Small intestine (tissue), 7 donors: ENCODE results near the gene PRDM16. TPM values are rescaled to one million over a fixed set of nuclear protein-coding genes. Genes with fewer than 3 reads are reported as not detected.

Source experiments
- DNase-seq, 2 donors: peaks; one replicate each; pipeline versions ENCODE4 v3.0.0 to v3.0.0-alpha.2; 2013
- FAIRE-seq: peaks from 2 replicates; lab custom pipeline; 2012; peaks lifted over from hg19 to GRCh38; lab: Jason Lieb, UNC
- H3K27ac ChIP-seq, 3 donors: one replicate each; pipeline ENCODE4 v1.5.1; 2013; ENCODE audit warnings: low read length in 2 of 3, mild to moderate bottlenecking in 2 of 3, control low read depth in 1 of 3, inconsistent platforms in 1 of 3, low read depth in 1 of 3, moderate library complexity in 1 of 3
- H3K27me3 ChIP-seq, 3 donors: one replicate each; pipeline ENCODE4 v1.6.1; 2013; ENCODE audit warnings: low read length in 3 of 3, inconsistent platforms in 1 of 3; ENCODE audit not compliant: control insufficient read depth in 3 of 3, insufficient read depth in 3 of 3
- H3K36me3 ChIP-seq, 3 donors: one replicate each; pipeline ENCODE4 v1.6.1; 2013; ENCODE audit warnings: low read length in 3 of 3, inconsistent platforms in 1 of 3, low read depth in 1 of 3, mild to moderate bottlenecking in 1 of 3, moderate library complexity in 1 of 3; ENCODE audit not compliant: control insufficient read depth in 3 of 3, insufficient read depth in 2 of 3
- H3K4me1 ChIP-seq, 3 donors: one replicate each; pipeline ENCODE4 v1.6.1; 2013; ENCODE audit warnings: low read length in 2 of 3, inconsistent platforms in 1 of 3, low read depth in 1 of 3, mild to moderate bottlenecking in 1 of 3, moderate library complexity in 1 of 3; ENCODE audit not compliant: control insufficient read depth in 3 of 3, insufficient read depth in 2 of 3
- H3K4me3 ChIP-seq, 3 donors: one replicate each; pipeline ENCODE4 v1.5.1; 2013; ENCODE audit warnings: low read length in 3 of 3, control low read depth in 1 of 3, inconsistent platforms in 1 of 3, low read depth in 1 of 3, mild to moderate bottlenecking in 1 of 3, moderate library complexity in 1 of 3
- H3K9me3 ChIP-seq, 2 donors: one replicate each; pipeline ENCODE4 v1.6.1; 2013; ENCODE audit warnings: low read depth in 1 of 2, low read length in 1 of 2; ENCODE audit not compliant: control insufficient read depth in 2 of 2, insufficient read depth in 1 of 2
- WGBS, 3 donors: extraction: QIAGEN DNeasy Blood & Tissue Kit; methylation state at CpG; one replicate each; pipeline ENCODE4 v1.1.7; 2013; 5-methylcytosine and 5-hydroxymethylcytosine counted together
- polyA plus RNA-seq, 4 donors: library from polyadenylated mRNA; stranded (reverse) in 3 of 4; unstranded in 1 of 4; fragments of 200-250 nt in 3 of 4; fragments of 120-200 nt in 1 of 4; gene quantifications; one replicate each; pipeline versions ENCODE4 v1.2.1 to v1.2.3, GENCODE V29; 2013
- donor health status: healthy with polysubstance abuse.
- donor health status: control.
- donor health status: control.
- donor health status: Bipolar disorder and iron deficiency.
- donor health status: healthy.

The PRDM16 gene
- polyA plus RNA-seq, 4 donors: 5.4 to 11.4 (median 8.2) TPM

GRCh38 chr1:3426956-3427535 is 358.0 kb downstream of the PRDM16 start:
- Histone ChIP-seq H3K4me3 (no peak overlapping the region), H3K27me3 (no peaks in the 10 kb centered on the region), H3K4me1 (peaks cover 0 to 26% (median 0%) of the 10 kb centered on the region in 3 donors), H3K36me3 (peaks cover 0 to 73% (median 2%) of the 10 kb centered on the region in 3 donors), H3K9me3 (no peaks in the 10 kb centered on the region), H3K27ac (no peak overlapping the region)
- WGBS, 3 donors: 92 to 97% (median 93%) methylated on average over 20 of the region's 20 CpGs
- no peak for FAIRE-seq
- no peak for DNase-seq

- H3K4me3 ChIP-seq: no peak overlapping the region
- H3K27me3 ChIP-seq: no peaks in the 10 kb centered on the region
- 91 to 92% (median 92%) methylated on average over 39 to 43 of the region's 43 CpGs for WGBS, 3 donors
- DNase-seq (no peak), FAIRE-seq (no peak)
- H3K36me3 ChIP-seq: peaks cover 0 to 78% (median 2%) of the 10 kb centered on the region in 3 donors
- no peaks in the 10 kb centered on the region for H3K9me3 ChIP-seq
- peaks cover 0 to 16% (median 0%) of the 10 kb centered on the region in 3 donors for H3K4me1 ChIP-seq
- no peak overlapping the region for H3K27ac ChIP-seq
Observed at GRCh38 chr1:3427711-3428704, 359.0 kb downstream of the PRDM16 start.

- Histone ChIP-seq H3K4me1 (peaks cover 0 to 7% (median 0%) of the 10 kb centered on the region in 3 donors), H3K27me3 (no peaks in the 10 kb centered on the region), H3K9me3 (no peaks in the 10 kb centered on the region), H3K27ac (no peak overlapping the region), H3K4me3 (no peak overlapping the region), H3K36me3 (peaks cover 0 to 81% (median 2%) of the 10 kb centered on the region in 3 donors)
- no peak for DNase-seq
- 78 to 84% (median 82%) methylated on average over 9 of the region's 9 CpGs for WGBS, 3 donors
- FAIRE-seq: no peak
Observed at GRCh38 chr1:3428899-3429298, 359.9 kb downstream of the PRDM16 start.

- peaks cover 0 to 79% (median 2%) of the 10 kb centered on the region in 3 donors for H3K36me3 ChIP-seq
- H3K4me1 ChIP-seq: peaks cover 0 to 3% (median 0%) of the 10 kb centered on the region in 3 donors
- FAIRE-seq: no peak
- H3K4me3 ChIP-seq: no peak overlapping the region
- no peaks in the 10 kb centered on the region for H3K9me3 ChIP-seq
- WGBS, 3 donors: 77 to 84% (median 82%) methylated on average over 13 of the region's 13 CpGs
- H3K27ac ChIP-seq: no peak overlapping the region
- no peaks in the 10 kb centered on the region for H3K27me3 ChIP-seq
- DNase-seq: no peak
Observed at GRCh38 chr1:3429320-3429719, 360.3 kb downstream of the PRDM16 start.

- 87 to 90% (median 87%) methylated on average over 16 of the region's 16 CpGs for WGBS, 3 donors
- H3K4me1 ChIP-seq: no peaks in the 10 kb centered on the region
- peaks cover 0 to 81% (median 2%) of the 10 kb centered on the region in 3 donors for H3K36me3 ChIP-seq
- DNase-seq: no peak
- no peak overlapping the region for H3K27ac ChIP-seq
- FAIRE-seq: no peak
- no peaks in the 10 kb centered on the region for H3K9me3 ChIP-seq
- H3K27me3 ChIP-seq: no peaks in the 10 kb centered on the region
- no peak overlapping the region for H3K4me3 ChIP-seq
Observed at GRCh38 chr1:3429766-3430165, 360.8 kb downstream of the PRDM16 start.

GRCh38 chr1:3430406-3430805 is 361.4 kb downstream of the PRDM16 start:
- 86 to 93% (median 87%) methylated on average over 19 of the region's 19 CpGs for WGBS, 3 donors
- H3K4me1 ChIP-seq: no peaks in the 10 kb centered on the region
- H3K36me3 ChIP-seq: peaks cover 0 to 81% (median 2%) of the 10 kb centered on the region in 3 donors
- H3K9me3 ChIP-seq: no peaks in the 10 kb centered on the region
- H3K27me3 ChIP-seq: no peaks in the 10 kb centered on the region
- DNase-seq (no peak), FAIRE-seq (no peak)
- H3K4me3 ChIP-seq: no peak overlapping the region
- no peak overlapping the region for H3K27ac ChIP-seq

- DNase-seq (no peak), FAIRE-seq (no peak)
- H3K9me3 ChIP-seq: no peaks in the 10 kb centered on the region
- H3K27me3 ChIP-seq: no peaks in the 10 kb centered on the region
- H3K27ac ChIP-seq: no peak overlapping the region
- no peaks in the 10 kb centered on the region for H3K4me1 ChIP-seq
- no peak overlapping the region for H3K4me3 ChIP-seq
- 87 to 89% (median 88%) methylated on average over 22 of the region's 22 CpGs for WGBS, 3 donors
- H3K36me3 ChIP-seq: peaks cover 0 to 80% (median 1%) of the 10 kb centered on the region in 3 donors
Observed at GRCh38 chr1:3430820-3431219, 361.8 kb downstream of the PRDM16 start.

GRCh38 chr1:3431266-3431665 is 362.3 kb downstream of the PRDM16 start:
- DNase-seq: no peak
- no peak overlapping the region for H3K4me3 ChIP-seq
- no peaks in the 10 kb centered on the region for H3K4me1 ChIP-seq
- H3K27ac ChIP-seq: no peak overlapping the region
- no peaks in the 10 kb centered on the region for H3K27me3 ChIP-seq
- no peak for FAIRE-seq
- WGBS, 3 donors: 64 to 83% (median 78%) methylated on average over 11 to 12 of the region's 12 CpGs
- no peaks in the 10 kb centered on the region for H3K9me3 ChIP-seq
- peaks cover 0 to 77% (median 0%) of the 10 kb centered on the region in 3 donors for H3K36me3 ChIP-seq
